HEK293 (cell line): Measurements from ENCODE around the gene SIRT7.

Source experiments
- CTCF ChIA-PET: fragments of 350-600 bp; formaldehyde crosslinking; extraction: SDS; loops from one replicate; lab custom pipeline; 2021; ENCODE audit warnings: antibody characterized with exemption; lab: Yijun Ruan, JAX
- POLR2A ChIA-PET: fragments of 300-600 bp; formaldehyde crosslinking; extraction: SDS; loops from one replicate; lab custom pipeline; 2020; ENCODE audit warnings: antibody characterized with exemption, inconsistent platforms; lab: Yijun Ruan, JAX
- H3K27ac ChIP-seq: fragments of 200-500 bp; sonication (Bioruptor generic); 2 replicates; pipeline ENCODE4 v1.5.1; 2014; ENCODE audit warnings: low read depth, low read length, control low read depth, inconsistent platforms; ENCODE audit errors: extremely low read depth
- H3K36me3 ChIP-seq, 2 experiments: fragments of 200-500 bp in 1 of 2; sonication (Bioruptor generic) in 1 of 2; 1 replicate in 1 of 2; 2 replicates in 1 of 2; pipeline ENCODE4 v1.5.1; 2014 to 2017; ENCODE audit warnings: inconsistent platforms in 2 of 2, low read length in 2 of 2; ENCODE audit not compliant: control insufficient read depth in 2 of 2, insufficient read depth in 1 of 2
- H3K4me1 ChIP-seq: fragments of 200-500 bp; sonication (Bioruptor generic); 2 replicates; pipeline ENCODE4 v1.5.1; 2014; ENCODE audit warnings: mild to moderate bottlenecking, low read length, inconsistent platforms; ENCODE audit not compliant: control insufficient read depth, insufficient read depth
- H3K4me3 ChIP-seq: 2 replicates; pipeline ENCODE4 v1.5.1; 2011; ENCODE audit warnings: low read depth, mild to moderate bottlenecking, control low read depth, low read length, moderate library complexity
- H3K9me3 ChIP-seq: fragments of 200-500 bp; sonication (Bioruptor generic); 2 replicates; pipeline ENCODE4 v1.5.1; 2014; ENCODE audit warnings: low read depth, low read length, inconsistent platforms; ENCODE audit not compliant: control insufficient read depth, insufficient read depth
- GLIS1 ChIP-seq: fragments of 450-650 bp; formaldehyde crosslinking; IDR thresholded peaks from 2 replicates; pipeline ENCODE4 v1.5.1; 2016; ENCODE audit warnings: missing biosample characterization, missing genetic modification characterization
- GLIS2 ChIP-seq: fragments of 450-650 bp; formaldehyde crosslinking; IDR thresholded peaks from 2 replicates; pipeline ENCODE4 v1.5.1; 2016; ENCODE audit warnings: missing biosample characterization, missing genetic modification characterization
- KLF9 ChIP-seq: fragments of 450-650 bp; formaldehyde crosslinking; IDR thresholded peaks from 2 replicates; pipeline ENCODE4 v1.5.1; 2016; ENCODE audit warnings: missing biosample characterization, missing genetic modification characterization, low read depth
- PRDM1 ChIP-seq: fragments of 450-650 bp; formaldehyde crosslinking; IDR thresholded peaks from 2 replicates; pipeline ENCODE4; 2016; ENCODE audit warnings: missing biosample characterization, missing genetic modification characterization
- SCRT1 ChIP-seq: fragments of 450-650 bp; formaldehyde crosslinking; IDR thresholded peaks from 2 replicates; pipeline ENCODE4 v1.5.1; 2016; ENCODE audit warnings: missing biosample characterization, missing genetic modification characterization, borderline replicate concordance
- TCF7L2 ChIP-seq: IDR thresholded peaks from 2 replicates; pipeline ENCODE4 v1.6.1; 2011; ENCODE audit warnings: low read depth, mild to moderate bottlenecking, inconsistent platforms, low read length, moderate library complexity, borderline replicate concordance
- ZBTB7A ChIP-seq: fragments of 450-650 bp; formaldehyde crosslinking; IDR thresholded peaks from 2 replicates; pipeline ENCODE4 v1.5.1; 2016; ENCODE audit warnings: low read depth, missing biosample characterization, missing genetic modification characterization
- ZEB2 ChIP-seq: fragments of 450-650 bp; formaldehyde crosslinking; IDR thresholded peaks from 2 replicates; pipeline ENCODE4 v1.5.1; 2016; ENCODE audit warnings: missing biosample characterization, missing genetic modification characterization
- ZIC2 ChIP-seq: fragments of 450-650 bp; formaldehyde crosslinking; IDR thresholded peaks from 2 replicates; pipeline ENCODE4 v1.5.1; 2016; ENCODE audit warnings: missing biosample characterization, missing genetic modification characterization
- ZNF184 ChIP-seq: fragments of 450-650 bp; IDR thresholded peaks from 2 replicates; pipeline ENCODE4 v1.5.1; 2018; ENCODE audit warnings: missing biosample characterization, mild to moderate bottlenecking, missing genetic modification characterization
- ZNF221 ChIP-seq: fragments of 450-650 bp; formaldehyde crosslinking; IDR thresholded peaks from 2 replicates; pipeline ENCODE4 v1.5.1; 2017; ENCODE audit warnings: missing biosample characterization, missing genetic modification characterization, borderline replicate concordance
- ZNF223 ChIP-seq: fragments of 450-650 bp; formaldehyde crosslinking; IDR thresholded peaks from 2 replicates; pipeline ENCODE4 v1.5.1; 2016; ENCODE audit warnings: missing biosample characterization, missing genetic modification characterization
- ZNF302 ChIP-seq: fragments of 450-650 bp; formaldehyde crosslinking; IDR thresholded peaks from 2 replicates; pipeline ENCODE4 v1.5.1; 2016; ENCODE audit warnings: missing biosample characterization, missing genetic modification characterization, low read depth
- ZNF335 ChIP-seq: fragments of 450-650 bp; formaldehyde crosslinking; conservative IDR thresholded peaks from 2 replicates; pipeline ENCODE4 v1.5.1; 2016; ENCODE audit warnings: missing biosample characterization, missing genetic modification characterization
- ZNF391 ChIP-seq: fragments of 450-650 bp; formaldehyde crosslinking; IDR thresholded peaks from 2 replicates; pipeline ENCODE4 v1.5.1; 2016; ENCODE audit warnings: low read depth, missing biosample characterization, missing genetic modification characterization, borderline replicate concordance
- ZNF624 ChIP-seq: fragments of 450-650 bp; formaldehyde crosslinking; IDR thresholded peaks from 2 replicates; pipeline ENCODE4 v1.5.1; 2017; ENCODE audit warnings: missing biosample characterization, missing genetic modification characterization
- ZNF830 ChIP-seq: fragments of 450-650 bp; IDR thresholded peaks from 2 replicates; pipeline ENCODE4 v1.5.0; 2018; ENCODE audit warnings: missing biosample characterization, missing genetic modification characterization, low read depth, mild to moderate bottlenecking, moderate library complexity
- TF ChIP-seq, protein P1 (sequence below): fragments of 450-650 bp; formaldehyde crosslinking; IDR thresholded peaks from 2 replicates; pipeline ENCODE4 v1.5.1; 2017; ENCODE audit warnings: missing biosample characterization, missing genetic modification characterization
- TF ChIP-seq, protein P2 (sequence below): fragments of 450-650 bp; formaldehyde crosslinking; IDR thresholded peaks from 2 replicates; pipeline ENCODE4 v1.5.1; 2016; ENCODE audit warnings: missing biosample characterization, missing genetic modification characterization

Gene SIRT7

DNA sequence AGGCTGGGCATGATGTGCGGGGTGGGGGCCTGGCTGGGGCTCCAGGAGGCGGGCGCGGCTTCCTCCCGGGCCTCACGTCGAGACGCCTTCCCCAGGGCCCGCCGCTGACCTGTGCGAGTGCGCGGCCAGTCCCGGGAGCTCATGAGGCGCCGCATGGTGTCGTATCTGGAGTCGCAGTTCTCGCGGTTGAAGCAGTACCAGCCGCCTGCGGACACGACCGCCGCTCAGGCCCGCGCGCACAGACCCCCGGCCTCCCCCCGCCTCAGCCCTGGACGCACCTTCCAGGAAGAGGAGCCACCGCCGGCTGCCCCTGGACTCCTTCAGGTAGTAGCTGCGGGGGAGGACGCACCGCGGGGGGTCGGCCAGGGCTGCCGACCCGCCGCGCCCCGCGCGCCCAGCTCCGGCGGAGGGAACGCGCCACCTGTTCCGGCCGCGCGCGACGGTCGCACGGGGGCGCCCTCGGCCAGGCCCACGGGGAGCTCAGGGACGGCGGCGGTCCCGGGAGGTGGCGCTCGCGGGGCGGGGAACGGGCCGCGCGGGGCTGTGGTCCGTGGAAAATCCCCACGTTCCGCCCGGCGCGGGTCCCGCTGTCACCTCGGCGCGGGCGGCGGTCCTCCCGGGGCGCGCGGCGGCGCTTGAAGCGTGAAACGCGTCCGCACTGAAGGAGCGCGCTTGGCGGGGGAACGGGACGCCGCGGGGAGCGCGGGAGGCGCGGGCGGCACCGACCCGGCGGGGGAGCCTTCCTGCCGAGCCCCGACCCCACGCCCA lies 41.6 kb upstream of the SIRT7 start (continued):
- no peak for TF ChIP-seq ZNF302 (tag by site-specific recombination)
- peak; percentile 70 for TF ChIP-seq GLIS1 (tag by site-specific recombination)
- TF ChIP-seq, protein P1, sequence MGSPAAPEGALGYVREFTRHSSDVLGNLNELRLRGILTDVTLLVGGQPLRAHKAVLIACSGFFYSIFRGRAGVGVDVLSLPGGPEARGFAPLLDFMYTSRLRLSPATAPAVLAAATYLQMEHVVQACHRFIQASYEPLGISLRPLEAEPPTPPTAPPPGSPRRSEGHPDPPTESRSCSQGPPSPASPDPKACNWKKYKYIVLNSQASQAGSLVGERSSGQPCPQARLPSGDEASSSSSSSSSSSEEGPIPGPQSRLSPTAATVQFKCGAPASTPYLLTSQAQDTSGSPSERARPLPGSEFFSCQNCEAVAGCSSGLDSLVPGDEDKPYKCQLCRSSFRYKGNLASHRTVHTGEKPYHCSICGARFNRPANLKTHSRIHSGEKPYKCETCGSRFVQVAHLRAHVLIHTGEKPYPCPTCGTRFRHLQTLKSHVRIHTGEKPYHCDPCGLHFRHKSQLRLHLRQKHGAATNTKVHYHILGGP (tag by site-specific recombination): no peak
- TF ChIP-seq, all 188 proteins: peak for 13

DNA sequence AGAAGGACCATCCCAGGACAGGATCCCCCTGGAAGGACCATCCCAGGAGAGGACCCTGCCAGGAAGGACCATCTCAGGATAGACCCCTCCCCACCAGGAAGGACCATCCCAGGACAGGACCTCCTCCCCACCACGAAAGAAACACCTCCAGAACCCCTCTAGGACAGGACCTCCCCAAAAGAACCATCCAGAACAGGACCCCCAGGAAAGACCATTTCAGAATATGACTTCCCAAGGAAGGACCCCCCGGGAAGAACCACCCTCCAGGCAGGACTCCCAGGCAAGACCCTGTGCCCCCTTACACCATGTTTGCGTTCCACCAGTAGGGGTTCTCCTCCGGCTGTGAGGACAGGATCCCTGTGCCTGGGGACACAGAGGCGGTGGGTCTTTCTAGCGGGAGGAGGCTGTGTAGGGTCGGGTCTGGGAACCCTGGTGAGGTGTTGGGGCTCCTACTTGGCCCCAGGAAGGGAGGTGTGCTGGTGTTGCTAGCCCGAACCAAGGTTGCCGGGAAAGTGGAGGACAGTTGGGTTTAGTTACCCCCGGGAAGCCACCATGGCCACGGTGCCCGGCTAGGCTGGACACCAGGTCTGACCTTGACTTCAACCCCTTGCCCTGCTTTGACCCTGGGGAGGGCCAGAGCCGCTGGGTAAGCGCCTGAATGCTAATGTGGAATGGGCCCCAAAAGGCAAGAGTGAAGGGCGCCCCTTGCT lies 40.8 kb upstream of the SIRT7 start:
- Histone ChIP-seq H3K4me1 (peaks cover 4% of the 10 kb centered on the region; the same call in 1 of the 2 replicates), H3K27ac (no peak overlapping the region), H3K9me3 (no peaks in the 10 kb centered on the region), H3K36me3 (no peaks in the 10 kb centered on the region), H3K4me3 (no peak overlapping the region)
- TF ChIP-seq ZNF830 (tag by site-specific recombination) (no peak), PRDM1 (tag by site-specific recombination) (no peak), ZNF624 (tag by site-specific recombination) (no peak), ZEB2 (tag by site-specific recombination) (no peak), ZNF335 (tag by site-specific recombination) (peak; percentile 61), TCF7L2 (no peak), GLIS1 (tag by site-specific recombination) (peak; percentile 93), GLIS2 (peak; percentile 56), SCRT1 (tag by site-specific recombination) (no peak), ZIC2 (peak; percentile 75), ZNF184 (tag by site-specific recombination) (no peak), ZNF221 (no peak), ZBTB7A (no peak), KLF9 (no peak), ZNF223 (tag by site-specific recombination) (no peak)
- TF ChIP-seq, protein P2, sequence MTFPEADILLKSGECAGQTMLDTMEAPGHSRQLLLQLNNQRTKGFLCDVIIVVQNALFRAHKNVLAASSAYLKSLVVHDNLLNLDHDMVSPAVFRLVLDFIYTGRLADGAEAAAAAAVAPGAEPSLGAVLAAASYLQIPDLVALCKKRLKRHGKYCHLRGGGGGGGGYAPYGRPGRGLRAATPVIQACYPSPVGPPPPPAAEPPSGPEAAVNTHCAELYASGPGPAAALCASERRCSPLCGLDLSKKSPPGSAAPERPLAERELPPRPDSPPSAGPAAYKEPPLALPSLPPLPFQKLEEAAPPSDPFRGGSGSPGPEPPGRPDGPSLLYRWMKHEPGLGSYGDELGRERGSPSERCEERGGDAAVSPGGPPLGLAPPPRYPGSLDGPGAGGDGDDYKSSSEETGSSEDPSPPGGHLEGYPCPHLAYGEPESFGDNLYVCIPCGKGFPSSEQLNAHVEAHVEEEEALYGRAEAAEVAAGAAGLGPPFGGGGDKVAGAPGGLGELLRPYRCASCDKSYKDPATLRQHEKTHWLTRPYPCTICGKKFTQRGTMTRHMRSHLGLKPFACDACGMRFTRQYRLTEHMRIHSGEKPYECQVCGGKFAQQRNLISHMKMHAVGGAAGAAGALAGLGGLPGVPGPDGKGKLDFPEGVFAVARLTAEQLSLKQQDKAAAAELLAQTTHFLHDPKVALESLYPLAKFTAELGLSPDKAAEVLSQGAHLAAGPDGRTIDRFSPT (tag by site-specific recombination): peak; percentile 27; the same call in 1 of the 2 replicates
- ChIA-PET CTCF (interaction anchor here (0.6 to 3.0 kb wide), 47 partner anchors 8 to 1208 kb away, joined by 3 to 105 read pairs (median 4); partner anchors contain the start of genes ASPSCR1, CENPX, DCXR and LRRC45), POLR2A (interaction anchor here (0.7 to 2.3 kb wide), 12 partner anchors 19 to 148 kb away, joined by 3 to 16 read pairs (median 4); partner anchors contain the start of genes ASPSCR1, CENPX, DCXR and FASN)

DNA sequence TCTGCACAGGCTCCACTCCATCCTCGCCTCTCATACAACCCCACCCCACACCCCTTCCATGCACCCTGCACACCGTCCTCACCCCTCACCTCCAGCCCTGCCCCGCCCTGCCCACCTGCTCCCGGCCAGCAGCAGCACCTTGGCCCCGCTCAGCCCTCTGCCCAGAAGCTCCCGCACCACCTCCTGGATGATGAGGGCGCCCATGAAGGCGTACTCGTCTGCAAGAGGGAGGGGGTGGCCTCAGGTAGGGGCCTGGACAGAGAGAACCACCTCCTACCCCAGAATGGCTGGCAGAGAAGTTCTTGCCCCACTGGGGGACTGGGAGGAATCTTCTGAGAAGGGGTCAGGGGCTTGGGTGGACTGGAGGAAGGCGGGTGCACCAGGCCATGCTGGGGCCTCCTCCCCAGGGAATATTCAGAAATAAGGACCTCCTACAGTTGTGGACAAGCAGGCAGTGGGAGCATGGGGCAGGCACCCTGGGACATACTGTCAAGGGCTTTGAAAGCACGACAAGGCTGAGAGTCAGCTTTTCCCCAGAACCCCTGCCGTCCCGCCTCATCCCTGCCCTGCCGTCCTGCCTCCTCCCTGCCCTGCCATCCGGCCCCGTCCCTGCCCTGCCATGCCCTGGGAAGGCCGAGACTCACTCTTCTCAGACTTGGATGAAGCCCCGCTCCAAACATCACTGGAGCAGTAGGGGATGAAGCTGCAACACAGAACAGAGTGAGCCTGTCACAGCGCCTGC lies 39.9 kb upstream of the SIRT7 start:
- Histone ChIP-seq H3K9me3 (no peaks in the 10 kb centered on the region), H3K36me3 (no peaks in the 10 kb centered on the region), H3K27ac (no peak overlapping the region), H3K4me3 (no peak overlapping the region), H3K4me1 (peaks cover 4% of the 10 kb centered on the region; the same call in 1 of the 2 replicates)
- ChIA-PET POLR2A (no interaction called here), CTCF (interaction anchor here (0.6 to 0.7 kb wide), 2 partner anchors 45 to 67 kb away, joined by 3 to 4 read pairs; no protein-coding TSS in a partner anchor)
- TF ChIP-seq ZNF391 (tag by site-specific recombination) (no peak), ZIC2 (peak; percentile 37; the same call in 1 of the 2 replicates)
